Astrocyte of the cerebellum (primary cell): ENCODE results near the gene ATXN2L.

Experiments used
- DNase-seq: peaks from one replicate; pipeline ENCODE4 v3.0.0-alpha.2; 2011; ENCODE audit warnings: low read depth
- H3K4me3 ChIP-seq: 2 replicates; pipeline ENCODE4 v1.5.1; 2011; ENCODE audit warnings: mild to moderate bottlenecking, low read depth, low read length, moderate library complexity
- CTCF ChIP-seq: IDR thresholded peaks from 2 replicates; pipeline ENCODE4 v1.5.1; 2012; ENCODE audit warnings: low read length, low read depth, moderate library complexity, mild to moderate bottlenecking; ENCODE audit errors: missing control alignments
- in situ Hi-C: cut with HindIII; loops from 2 replicates; pipeline ENCODE4 v1.10.0; 2017; ENCODE audit warnings: low sequenced_read_pairs

The ATXN2L gene

GRCh38 chr16:28839004-28839639 is 16.3 kb downstream of the ATXN2L start:
- TF ChIP-seq CTCF, result no peak
- H3K4me3 ChIP-seq, result no peak overlapping the region
- in situ Hi-C loops, result no loop called here
- no peak for DNase-seq

GRCh38 chr16:28839899-28840298 is 17.1 kb downstream of the ATXN2L start:
- TF ChIP-seq CTCF, result no peak
- no peak overlapping the region for H3K4me3 ChIP-seq
- no peak for DNase-seq
- in situ Hi-C loops, result no loop called here

GRCh38 chr16:28842696-28843095 is 19.9 kb downstream of the ATXN2L start:
- in situ Hi-C loops, result no loop called here
- no peak overlapping the region for H3K4me3 ChIP-seq
- DNase-seq, result no peak
- TF ChIP-seq CTCF, result no peak

GRCh38 chr16:28843766-28844165 is 21.0 kb downstream of the ATXN2L start:
- no peak overlapping the region for H3K4me3 ChIP-seq
- no peak for TF ChIP-seq CTCF
- no peak for DNase-seq
- in situ Hi-C loops, result no loop called here

GRCh38 chr16:28844226-28844885 is 21.6 kb downstream of the ATXN2L start:
- no peak for TF ChIP-seq CTCF
- no peak for DNase-seq
- in situ Hi-C loops, result no loop called here
- no peak overlapping the region for H3K4me3 ChIP-seq

GRCh38 chr16:28845293-28845692 is 22.5 kb downstream of the ATXN2L start:
- in situ Hi-C loops, result no loop called here
- TF ChIP-seq CTCF, result no peak
- no peak for DNase-seq
- H3K4me3 ChIP-seq, result peak overlapping the region; percentile 76
